IMR-90 (cell line): ENCODE measurements around the gene TEC. TPM values are rescaled to one million over a fixed set of nuclear protein-coding genes. Genes with fewer than 3 reads are reported as not detected.

Source experiments
- ATAC-seq: fragments of 200-7000 bp; cut with Tn5 transposase; 2 replicates; pipeline ENCODE4 v1.9.1; 2020; ENCODE audit warnings: low read depth, mild to moderate bottlenecking, moderate library complexity
- BruUV-seq: library from RNA; stranded (reverse); fragments of 400-500 nt; replicated peaks from 2 replicates; lab custom pipeline; 2021; lab: Mats Ljungman, UMichigan
- CTCF ChIA-PET: fragments of 300-600 bp; formaldehyde crosslinking; extraction: SDS; loops from one replicate; lab custom pipeline; 2021; ENCODE audit warnings: antibody characterized with exemption; lab: Yijun Ruan, JAX
- POLR2A ChIA-PET: fragments of 300-600 bp; sonication (Branson Sonifier 250); formaldehyde crosslinking; loops from one replicate; lab custom pipeline; 2022; ENCODE audit warnings: antibody characterized with exemption; ENCODE audit not compliant: unreplicated experiment; lab: Charles Lee
- DNase-seq: peaks from one replicate; pipeline ENCODE4 v3.0.0; 2013
- H2AFZ ChIP-seq: replicated peaks from 2 replicates; pipeline ENCODE3; 2013; ENCODE audit warnings: low read length, mild to moderate bottlenecking; ENCODE audit not compliant: poor library complexity
- H2AK5ac ChIP-seq: 2 replicates; pipeline ENCODE4 v1.6.1; 2013; ENCODE audit warnings: low read depth, low read length, inconsistent platforms
- H2AK9ac ChIP-seq: replicated peaks from 2 replicates; pipeline ENCODE3; 2013; ENCODE audit warnings: mild to moderate bottlenecking, low read depth, low read length, moderate library complexity; ENCODE audit not compliant: poor library complexity
- H2BK120ac ChIP-seq: 2 replicates; pipeline ENCODE4 v1.6.1; 2013; ENCODE audit warnings: low read depth, low read length, inconsistent platforms
- H2BK15ac ChIP-seq: 3 replicates; pipeline ENCODE4 v1.6.1; 2013; ENCODE audit warnings: low read depth, low read length, inconsistent platforms
- H2BK20ac ChIP-seq: 2 replicates; pipeline ENCODE4 v1.6.1; 2013; ENCODE audit warnings: low read depth, mild to moderate bottlenecking, inconsistent platforms, low read length, moderate library complexity
- H2BK5ac ChIP-seq: 2 replicates; pipeline ENCODE4 v1.6.1; 2013; ENCODE audit warnings: mild to moderate bottlenecking, low read depth, low read length, inconsistent platforms; ENCODE audit not compliant: poor library complexity, severe bottlenecking
- H3K14ac ChIP-seq: replicated peaks from 2 replicates; pipeline ENCODE4 v1.6.1; 2013; ENCODE audit warnings: low read depth, low read length, inconsistent platforms
- H3K18ac ChIP-seq: 2 replicates; pipeline ENCODE4 v1.6.1; 2013; ENCODE audit warnings: low read depth, low read length, control low read depth
- H3K23ac ChIP-seq: 2 replicates; pipeline ENCODE4 v1.6.1; 2013; ENCODE audit warnings: low read depth, low read length, inconsistent platforms
- H3K27ac ChIP-seq: 2 replicates; pipeline ENCODE4 v1.5.1; 2013; ENCODE audit warnings: mild to moderate bottlenecking, control low read depth, low read length; ENCODE audit not compliant: insufficient read depth
- H3K27me3 ChIP-seq: 2 replicates; pipeline ENCODE4 v1.6.1; 2013; ENCODE audit warnings: low read length; ENCODE audit not compliant: control insufficient read depth, insufficient read depth
- H3K36me3 ChIP-seq: 2 replicates; pipeline ENCODE4 v1.6.1; 2013; ENCODE audit warnings: low read length, mixed read lengths; ENCODE audit not compliant: control insufficient read depth, insufficient read depth
- H3K4ac ChIP-seq: 2 replicates; pipeline ENCODE4 v1.6.1; 2013; ENCODE audit warnings: low read depth, low read length, inconsistent platforms
- H3K4me1 ChIP-seq: 2 replicates; pipeline ENCODE4 v1.6.1; 2013; ENCODE audit warnings: low read length, mixed read lengths; ENCODE audit not compliant: control insufficient read depth, insufficient read depth
- H3K4me2 ChIP-seq: 2 replicates; pipeline ENCODE4 v1.6.1; 2013; ENCODE audit warnings: low read depth, mild to moderate bottlenecking, control low read depth, low read length, moderate library complexity
- H3K4me3 ChIP-seq: 2 replicates; pipeline ENCODE4 v1.5.1; 2013; ENCODE audit warnings: low read depth, mild to moderate bottlenecking, control low read depth, low read length, moderate library complexity; ENCODE audit not compliant: insufficient read depth
- H3K56ac ChIP-seq: 2 replicates; pipeline ENCODE4 v1.6.1; 2013; ENCODE audit warnings: low read length, inconsistent platforms; ENCODE audit not compliant: insufficient read depth; ENCODE audit errors: extremely low read depth
- H3K79me1 ChIP-seq, 2 experiments: 2 replicates each; pipeline ENCODE4 v1.6.1; 2013; ENCODE audit warnings: low read length in 2 of 2, inconsistent platforms in 1 of 2, low read depth in 1 of 2
- H3K9ac ChIP-seq: 2 replicates; pipeline ENCODE4 v1.6.1; 2013; ENCODE audit warnings: low read depth, low read length, control low read depth
- H3K9me1 ChIP-seq: 2 replicates; pipeline ENCODE4 v1.6.1; 2013; ENCODE audit warnings: low read length, inconsistent platforms; ENCODE audit not compliant: insufficient read depth
- H3K9me3 ChIP-seq: 2 replicates; pipeline ENCODE4 v1.6.1; 2013; ENCODE audit warnings: low read length; ENCODE audit not compliant: control insufficient read depth, insufficient read depth
- H4K20me1 ChIP-seq: 2 replicates; pipeline ENCODE4 v1.6.1; 2013; ENCODE audit warnings: low read length, inconsistent platforms; ENCODE audit not compliant: insufficient read depth
- H4K5ac ChIP-seq: 2 replicates; pipeline ENCODE4 v1.6.1; 2013; ENCODE audit warnings: mild to moderate bottlenecking, low read depth, low read length, control low read depth
- H4K8ac ChIP-seq, 2 experiments: 2 replicates each; pipeline ENCODE4 v1.6.1; 2013; ENCODE audit warnings: low read depth in 2 of 2, low read length in 2 of 2, control low read depth in 1 of 2, inconsistent platforms in 1 of 2
- H4K91ac ChIP-seq: 2 replicates; pipeline ENCODE4 v1.6.1; 2013; ENCODE audit warnings: low read depth, low read length, inconsistent platforms; ENCODE audit not compliant: insufficient read depth
- BHLHE40 ChIP-seq: fragments of 150-350 bp; IDR thresholded peaks from 2 replicates; pipeline ENCODE4 v1.6.1; 2016; ENCODE audit warnings: mild to moderate bottlenecking, low read depth, low read length
- MXI1 ChIP-seq: IDR thresholded peaks from 2 replicates; pipeline ENCODE4 v1.6.1; 2012; ENCODE audit warnings: low read depth, mild to moderate bottlenecking, low read length, moderate library complexity, borderline replicate concordance
- NFE2L2 ChIP-seq: fragments of 150-350 bp; IDR thresholded peaks from 2 replicates; pipeline ENCODE4 v1.6.1; 2016; ENCODE audit warnings: low read depth, mild to moderate bottlenecking, low read length
- POLR2A ChIP-seq: IDR thresholded peaks from 2 replicates; pipeline ENCODE4 v1.6.1; 2012; ENCODE audit warnings: mild to moderate bottlenecking, low read depth, low read length
- WGBS, 2 experiments: methylation state at CpG; one replicate each; pipeline versions ENCODE4 v1.1.5 to v1.1.7; 2013; ENCODE audit warnings: missing lambda C conversion rate in 2 of 2; ENCODE audit not compliant: insufficient read length in 1 of 2; ENCODE audit errors: extremely low coverage in 2 of 2; 5-methylcytosine and 5-hydroxymethylcytosine counted together
- dilution Hi-C: fragments of 300-500 bp; cut with HindIII; formaldehyde crosslinking; loops from one replicate; pipeline ENCODE4 v1.14.3; 2018; ENCODE audit warnings: low sequenced_read_pairs; ENCODE audit not compliant: unreplicated experiment
- in situ Hi-C: fragments of 300-500 bp; cut with MboI; formaldehyde crosslinking; loops from 3 replicates; pipeline ENCODE4 v1.14.3; 2019; ENCODE audit warnings: low sequenced_read_pairs, inconsistent platforms, mixed read lengths
- intact Hi-C: fragments of 100-400 bp; cut with micrococcal nuclease; formaldehyde crosslinking; loops from 2 replicates; pipeline ENCODE4 v1.10.0; 2022
- polyA plus RNA-seq, 3 experiments: library from polyadenylated mRNA; depleted of rRNA; stranded (reverse); fragments of >200 nt; gene quantifications; 2 replicates each; pipeline ENCODE4 v1.2.3, GENCODE V29; 2012; ENCODE audit warnings: low replicate concordance in 1 of 3
- total RNA-seq: library from RNA; depleted of rRNA; stranded (reverse); fragments of >200 nt; gene quantifications from 2 replicates; pipeline ENCODE4 v1.2.3, GENCODE V29; 2012

Gene TEC
- total and polyA plus RNA-seq, 2 of the 4 experiments (the other 2 are of a cell fraction) = 0.39 to 0.54 TPM

DNA sequence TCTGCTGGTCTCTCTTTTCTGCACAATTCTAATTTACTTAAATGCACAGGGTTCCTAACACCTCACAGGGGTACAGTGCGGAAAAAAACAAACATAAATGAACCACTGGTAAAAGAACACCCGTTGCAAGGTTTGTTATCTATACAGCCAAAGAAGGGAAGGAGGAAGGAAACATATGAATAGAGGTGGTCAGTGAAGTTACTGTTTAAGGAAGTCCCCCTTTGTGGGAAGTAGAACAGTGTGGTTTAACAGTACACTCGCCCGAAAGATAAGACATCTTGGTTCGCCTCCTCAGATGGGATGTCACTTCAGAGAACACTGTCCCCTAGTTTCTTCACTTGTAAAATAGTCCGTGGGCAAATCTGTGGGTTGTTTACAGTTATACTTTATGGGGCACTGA lies 57.5 kb downstream of the TEC start:
- H3K4me2 ChIP-seq = no peak overlapping the region
- H3K9ac ChIP-seq = no peak overlapping the region
- no peak overlapping the region for H2BK120ac ChIP-seq
- no peak overlapping the region for H2AK5ac ChIP-seq
- dilution Hi-C loops = no loop called here
- no peak overlapping the region for H2BK20ac ChIP-seq
- no CpG with 5 or more reads among the region's 6 CpGs for WGBS, 2 experiments
- in situ Hi-C loops = no loop called here
- no peaks in the 10 kb centered on the region for H3K9me3 ChIP-seq
- ChIA-PET CTCF (no interaction called here), POLR2A (no interaction called here)
- no peak overlapping the region for H2BK15ac ChIP-seq
- H3K27ac ChIP-seq = no peak overlapping the region
- H3K4me3 ChIP-seq = no peak overlapping the region
- H2AK9ac ChIP-seq = no peak overlapping the region
- H4K5ac ChIP-seq = no peak overlapping the region
- no peak overlapping the region for H2BK5ac ChIP-seq
- no peak overlapping the region for H3K56ac ChIP-seq
- H2AFZ ChIP-seq = no peak overlapping the region
- H3K14ac ChIP-seq = no peak overlapping the region
- no TSS peak for BruUV-seq
- H3K27me3 ChIP-seq = no peaks in the 10 kb centered on the region
- DNase-seq = no peak
- no peaks in the 10 kb centered on the region for H3K36me3 ChIP-seq
- H3K18ac ChIP-seq = no peak overlapping the region
- H4K8ac ChIP-seq = no peak overlapping the region
- H4K91ac ChIP-seq = no peak overlapping the region
- intact Hi-C loops = no loop called here
- no peaks in the 10 kb centered on the region for H3K4me1 ChIP-seq
- H4K20me1 ChIP-seq = no peaks in the 10 kb centered on the region
- H3K23ac ChIP-seq = no peak overlapping the region
- TF ChIP-seq MXI1 (no peak), BHLHE40 (no peak), POLR2A (no peak), NFE2L2 (no peak)
- no peaks in the 10 kb centered on the region for H3K9me1 ChIP-seq
- no peak overlapping the region for H3K4ac ChIP-seq
- no peak for ATAC-seq
- no peaks in the 10 kb centered on the region for H3K79me1 ChIP-seq
